Measurements from ENCODE around the gene KCNJ9. TPM values are rescaled to one million over a fixed set of nuclear protein-coding genes. Genes with fewer than 3 reads are reported as not detected.

The KCNJ9 gene
- total RNA-seq, 1 experiment from 2014 or later, result 0.05 TPM

- no peak for TF ChIP-seq REST (IDR thresholded peaks at IDR 0.05; ENCODE audit: low read depth)
- TF ChIP-seq MAX (IDR thresholded peaks at IDR 0.05), result no peak
Observed at GRCh38 chr1:160114085-160114484, 32.7 kb downstream of the KCNJ9 start (continued).

- no peak for DNase-seq (ENCODE audit: low read depth, low spot score)
- no TSS peak for BruUV-seq (replicated peaks)
- Histone ChIP-seq H3K4me2 (ENCODE audit: low read length) (no peak within 1 kb of the TSS), H3K4me1 (ENCODE audit: control insufficient read depth in 1 of 2, insufficient read depth in 2 of 2, low read length in 2 of 2) (0 out of 4 replicates have a peak, but pooled peaks cover 0 to 4% of the 10 kb centered on the region in 2 experiments), H2AFZ (ENCODE audit: low read depth, low read length, poor library complexity, severe bottlenecking) (no peak within 1 kb of the TSS), H3K79me2 (ENCODE audit: insufficient read depth, low read length) (no peaks in the 10 kb centered on the region), H3K27me3 (ENCODE audit: insufficient read depth, low read length) (no peaks in the 10 kb centered on the region), H3K9ac (ENCODE audit: low read length) (no peak within 1 kb of the TSS), H3K9me3 (ENCODE audit: control insufficient read depth in 1 of 2, insufficient read depth in 1 of 2, low read depth in 1 of 2, low read length in 2 of 2) (no peaks in the 10 kb centered on the region), H3K27ac (ENCODE audit: low read depth, low read length) (no peak within 1 kb of the TSS), H3K9me2 (ENCODE audit: insufficient read depth) (no peaks in the 10 kb centered on the region), H4K20me1 (ENCODE audit: insufficient read depth) (no peaks in the 10 kb centered on the region), H3K4me3 (replicated peaks in 1 of 2; ENCODE audit: low read depth in 1 of 2, low read length in 2 of 2) (no peak within 1 kb of the TSS), H3K36me3 (ENCODE audit: control insufficient read depth in 1 of 2, insufficient read depth in 2 of 2, low read length in 2 of 2) (no peaks in the 10 kb centered on the region)
- no peak for ATAC-seq
- ChIA-PET POLR2A (no interaction called here), CTCF (interaction anchor here (0.8 kb wide), 1 partner anchor 9 kb away, joined by 3 read pairs; no protein-coding TSS in a partner anchor), RAD21 (ENCODE audit: low non-redundant PET in 1 of 2, low total read pairs in 2 of 2, uncharacterized antibody in 2 of 2, unreplicated experiment in 2 of 2) (no interaction called here)
- intact Hi-C loops (cut with micrococcal nuclease), result no loop called here
- no peak for TF ChIP-seq ZNF274 (IDR thresholded peaks at IDR 0.05; ENCODE audit: low read depth, low read length)
- TF ChIP-seq EZH2 (IDR thresholded peaks at IDR 0.05), result no peak
- no peak for TF ChIP-seq YY1 (IDR thresholded peaks at IDR 0.05; ENCODE audit: extremely low read depth, insufficient replicate concordance, low read depth, low read length)
- TF ChIP-seq SRF (IDR thresholded peaks at IDR 0.05; ENCODE audit: low read depth), result no peak
- no peak for TF ChIP-seq ZBTB33 (IDR thresholded peaks at IDR 0.05; ENCODE audit: extremely low read depth, insufficient replicate concordance, low read length)
- no peak for TF ChIP-seq POLR2AphosphoS5 (IDR thresholded peaks at IDR 0.05; ENCODE audit: low read depth, low read length)
- no peak for TF ChIP-seq SP1 (IDR thresholded peaks at IDR 0.05; ENCODE audit: low read depth)
- TF ChIP-seq SIN3A (IDR thresholded peaks at IDR 0.05; ENCODE audit: low read depth), result no peak
- TF ChIP-seq ATF3 (IDR thresholded peaks at IDR 0.05), result no peak
- TF ChIP-seq CEBPB (IDR thresholded peaks at IDR 0.05; ENCODE audit: low read depth), result no peak
- TF ChIP-seq POLR2A (IDR thresholded peaks at IDR 0.05; ENCODE audit: borderline replicate concordance, extremely low read depth, insufficient read depth, insufficient read length), result no peak
- TF ChIP-seq EGR1 (IDR thresholded peaks at IDR 0.05; ENCODE audit: low read depth), result no peak
- TF ChIP-seq ELF1 (IDR thresholded peaks at IDR 0.05; ENCODE audit: borderline replicate concordance, low read depth), result no peak
- TF ChIP-seq RAD21 (IDR thresholded peaks at IDR 0.05; ENCODE audit: low read depth), result no peak
- TF ChIP-seq CBX3 (IDR thresholded peaks at IDR 0.05; ENCODE audit: low read depth), result no peak
- TF ChIP-seq TCF7L2 (IDR thresholded peaks at IDR 0.05; ENCODE audit: borderline replicate concordance, extremely low read depth, insufficient read depth, insufficient read length), result no peak
- no peak for TF ChIP-seq FOSL1 (IDR thresholded peaks at IDR 0.05; ENCODE audit: low read depth)
- TF ChIP-seq ZFX (IDR thresholded peaks at IDR 0.05), result no peak
- TF ChIP-seq JUND (IDR thresholded peaks at IDR 0.05), result no peak
Observed at GRCh38 chr1:160115545-160116282, 34.4 kb downstream of the KCNJ9 start, which contains the start of gene ATP1A2. Gene ATP1A2, plus strand, starts transcription at chr1:160115759. Its CDS starts 103 bp downstream, at chr1:160115862.
